MV-4-11 (cell line): ENCODE results near the gene GNPDA1.
A peak's percentile ranks its signal among the peaks of the same experiment; 100 is the strongest.

Experiments used
- DNase-seq: peaks from one replicate; lab custom pipeline; 2025; lab: John Stamatoyannopoulos, UW

GNPDA1 gene

GRCh38 chr5:141992349-141992963, 20.4 kb downstream of the GNPDA1 start:
- peak; percentile 33 for DNase-seq

DNA sequence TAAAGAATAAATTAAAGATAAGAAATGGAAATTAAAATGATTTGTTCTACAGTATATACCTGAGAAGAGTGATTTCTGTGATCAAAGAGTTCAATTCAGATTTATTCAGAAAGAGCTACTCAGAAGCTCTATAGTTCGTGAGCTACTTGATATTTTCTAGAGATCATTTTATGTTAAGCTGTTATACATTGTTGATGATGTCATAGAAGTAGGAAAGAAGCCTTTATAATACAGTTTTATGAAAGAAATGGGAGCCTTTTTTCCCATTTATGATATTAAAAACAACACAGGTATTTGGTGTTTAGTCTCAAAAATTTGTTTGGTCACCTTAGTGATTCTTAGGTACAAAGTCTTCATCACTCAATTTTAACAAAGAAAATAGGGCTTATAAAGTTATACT, 23.1 kb downstream of the GNPDA1 start:
- DNase-seq: no peak

GRCh38 chr5:141986072-141986471, 26.8 kb downstream of the GNPDA1 start:
- no peak for DNase-seq

DNA sequence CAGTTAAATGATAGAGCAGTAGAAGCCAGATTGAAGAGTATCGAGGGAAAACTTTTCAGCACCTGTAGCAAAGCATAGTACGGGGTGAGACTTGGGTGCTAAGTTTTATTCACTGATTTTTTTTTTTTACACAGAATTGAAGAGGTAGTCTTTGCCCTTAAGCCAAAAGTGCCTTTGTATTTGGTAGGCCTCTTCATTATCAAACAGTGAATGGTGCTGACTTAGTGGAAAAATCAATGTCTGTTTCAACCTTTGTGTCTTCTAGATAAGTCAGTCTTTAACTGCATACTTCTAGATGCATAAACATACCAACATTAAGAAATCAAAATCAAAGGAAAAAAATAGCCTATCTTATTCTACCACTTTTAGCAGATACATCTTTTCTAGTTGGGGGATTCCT, 30.2 kb downstream of the GNPDA1 start:
- DNase-seq: no peak

DNA sequence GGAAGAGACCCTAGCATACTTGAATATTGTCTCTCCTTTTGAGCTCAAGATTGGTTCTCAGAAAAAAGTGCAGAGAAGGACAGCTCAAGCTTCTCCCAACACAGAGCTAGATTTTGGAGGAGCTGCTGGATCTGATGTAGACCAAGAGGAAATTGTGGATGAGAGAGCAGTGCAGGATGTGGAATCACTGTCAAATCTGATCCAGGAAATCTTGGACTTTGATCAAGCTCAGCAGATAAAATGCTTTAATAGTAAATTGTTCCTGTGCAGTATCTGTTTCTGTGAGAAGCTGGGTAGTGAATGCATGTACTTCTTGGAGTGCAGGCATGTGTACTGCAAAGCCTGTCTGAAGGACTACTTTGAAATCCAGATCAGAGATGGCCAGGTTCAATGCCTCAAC, 34.4 kb downstream of the GNPDA1 start:
- no peak for DNase-seq

DNA sequence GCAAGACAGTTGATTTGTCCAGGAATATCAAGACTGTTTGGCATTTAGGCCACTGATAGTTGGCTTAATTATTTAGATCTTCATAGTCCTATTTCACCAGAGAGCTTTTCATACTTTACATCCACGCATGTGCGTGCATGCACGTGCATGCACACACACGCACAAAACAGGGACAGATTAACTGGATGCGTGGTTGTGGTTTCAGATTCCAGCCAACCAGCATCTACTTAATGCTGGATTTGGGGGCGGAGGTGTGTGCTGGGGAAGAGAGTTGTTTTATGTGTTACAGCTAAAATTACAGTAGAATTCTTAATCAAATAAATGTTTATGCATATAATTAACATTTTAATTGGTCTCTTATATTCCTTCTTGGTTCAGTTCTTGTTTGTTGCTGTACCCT, 36.7 kb downstream of the GNPDA1 start:
- DNase-seq: no peak

- DNase-seq: no peak
Observed at GRCh38 chr5:141973871-141974595, 38.8 kb downstream of the GNPDA1 start.

DNA sequence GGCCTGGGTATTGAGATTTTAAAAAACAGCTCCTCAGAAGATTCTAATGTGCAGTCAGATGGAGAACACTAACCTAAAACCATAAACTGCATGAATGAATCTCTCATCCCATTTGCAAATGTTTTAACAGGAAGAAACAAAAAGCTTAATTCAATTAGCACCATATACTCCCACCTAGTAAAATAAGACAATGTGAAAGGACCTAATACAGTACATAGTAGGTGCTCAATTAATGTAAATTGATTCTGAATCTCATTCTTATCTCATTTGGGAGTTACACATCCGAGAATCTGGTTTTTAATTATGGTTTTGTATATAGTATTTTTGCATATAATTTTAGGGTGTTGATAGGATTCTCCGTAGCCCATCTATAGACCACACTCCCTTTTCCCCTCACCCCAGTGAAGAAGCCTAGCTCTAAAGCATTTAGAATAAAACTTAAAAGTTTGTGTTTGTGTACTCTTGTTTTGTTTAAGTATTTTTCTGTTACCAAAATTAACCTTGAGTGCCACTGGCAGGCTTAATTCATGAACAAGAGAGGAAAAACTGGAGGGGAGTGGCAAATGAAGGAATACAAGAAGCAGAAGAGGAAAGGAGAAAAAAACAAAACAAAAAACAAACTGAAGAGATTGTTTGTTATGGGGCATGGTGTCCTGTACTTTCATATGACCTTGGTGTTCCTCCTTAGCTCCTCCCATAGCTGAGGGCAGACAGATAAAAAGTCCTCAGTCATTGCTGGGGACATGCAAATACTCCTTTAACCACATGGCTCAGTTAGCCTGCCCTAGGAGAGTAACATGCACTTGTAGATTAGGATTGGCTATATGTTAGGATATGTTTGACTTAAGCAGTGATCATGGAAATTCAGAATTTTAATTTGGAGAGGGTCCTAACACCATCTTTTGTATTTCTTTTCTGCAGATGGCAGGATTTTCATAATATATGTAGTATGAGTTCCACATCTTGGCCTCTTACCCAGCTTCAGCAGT, 42.8 kb downstream of the GNPDA1 start:
- peak; percentile 61 for DNase-seq

DNA sequence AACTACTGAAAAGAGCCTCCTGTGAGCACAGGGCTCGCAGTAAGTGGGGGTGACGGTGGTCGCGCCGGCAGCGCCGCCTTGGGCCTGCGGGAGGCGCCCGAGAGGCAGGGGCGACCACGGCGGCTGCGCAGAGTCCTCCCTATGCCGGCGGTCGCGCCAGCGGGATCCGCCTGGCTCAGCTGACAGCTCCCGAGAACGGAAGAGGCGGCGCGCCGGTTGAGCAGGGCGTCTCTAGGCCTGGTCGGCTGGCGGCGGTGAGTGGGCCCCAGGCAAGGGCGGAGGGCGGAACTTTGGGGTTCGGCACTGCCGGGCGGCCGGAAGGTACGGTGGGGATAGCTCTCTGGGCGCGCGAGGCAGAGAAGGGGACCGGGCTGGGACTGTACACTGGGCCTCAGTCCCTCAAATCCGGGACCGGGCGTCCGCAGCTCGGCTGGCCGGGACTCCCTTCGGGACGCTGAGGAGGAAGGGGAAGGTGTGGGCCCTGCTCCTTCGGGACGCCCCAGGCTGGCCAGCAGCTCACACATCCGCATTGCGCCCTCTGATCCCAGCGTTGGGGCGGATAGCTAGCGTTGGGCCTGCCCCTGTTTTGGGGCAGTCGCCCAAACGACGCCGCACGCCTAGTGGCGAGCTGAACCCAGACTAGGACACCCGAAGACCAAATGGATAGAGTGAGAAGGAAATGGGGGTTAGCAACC, 43.8 kb downstream of the GNPDA1 start, which contains the start of gene RNF14:
TSS of gene RNF14 (plus strand) at position 192 of the 695 bp plus-strand sequence. CDS start 4,484 bp downstream, outside the sequence.
- peak; percentile 93 for DNase-seq

- DNase-seq: no peak
Observed at GRCh38 chr5:141966963-141967333, 45.9 kb downstream of the GNPDA1 start.

DNA sequence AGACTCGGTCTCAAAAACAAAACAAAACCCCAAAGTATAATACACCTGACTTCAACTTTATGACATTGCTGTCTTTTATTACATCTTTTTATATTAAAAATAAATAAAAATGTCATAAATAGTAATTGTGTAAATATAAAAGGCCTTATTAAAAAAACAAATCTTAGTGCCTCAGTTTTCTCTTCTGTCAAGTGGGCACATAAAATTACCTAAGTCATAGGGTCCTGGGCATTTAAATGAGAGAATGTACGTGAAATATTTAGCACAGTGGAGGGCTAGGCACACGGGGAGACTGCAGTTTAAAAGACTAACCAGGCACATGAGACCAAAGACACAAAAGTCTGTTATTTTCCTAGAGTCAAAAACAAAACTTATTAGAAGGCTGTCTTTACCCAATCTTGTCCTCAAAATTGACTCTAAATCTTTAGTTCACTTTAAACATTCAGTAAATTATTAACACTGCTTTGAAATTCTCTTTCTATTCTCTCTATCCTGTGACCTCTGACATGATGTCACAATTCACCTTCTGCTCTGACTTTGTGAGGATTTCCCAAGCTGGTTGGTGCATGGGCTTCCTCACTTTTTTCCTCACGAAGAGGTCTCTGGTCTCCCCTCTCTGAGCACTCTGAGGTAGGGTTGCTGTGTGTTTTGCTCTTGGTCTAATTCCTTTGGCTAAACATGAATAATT, 46.4 kb downstream of the GNPDA1 start:
- no peak for DNase-seq

- DNase-seq: no peak
Observed at GRCh38 chr5:141965071-141965470, 47.8 kb downstream of the GNPDA1 start.

- DNase-seq: no peak
Observed at GRCh38 chr5:141963701-141964100, 49.1 kb downstream of the GNPDA1 start.

DNA sequence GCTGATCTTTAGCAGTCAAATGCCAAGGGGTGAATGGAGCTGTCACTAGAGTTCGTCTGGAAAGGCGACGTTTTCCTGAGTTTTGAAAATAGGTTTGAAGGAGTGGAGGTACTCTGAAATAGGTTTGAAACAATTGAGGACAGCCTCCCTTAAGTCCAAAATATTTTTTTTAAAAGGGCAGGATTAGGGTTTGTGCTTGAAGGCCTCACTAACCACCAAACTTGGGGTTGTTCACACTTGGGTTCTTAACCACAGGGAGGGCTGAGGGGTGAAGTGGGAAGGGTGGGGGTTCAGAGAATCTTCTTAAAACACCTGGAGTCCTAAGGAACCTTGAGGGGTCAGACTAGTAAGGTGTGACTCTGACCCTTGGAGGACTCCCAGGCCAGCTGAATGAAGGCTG, 51.4 kb downstream of the GNPDA1 start:
- DNase-seq: no peak

DNA sequence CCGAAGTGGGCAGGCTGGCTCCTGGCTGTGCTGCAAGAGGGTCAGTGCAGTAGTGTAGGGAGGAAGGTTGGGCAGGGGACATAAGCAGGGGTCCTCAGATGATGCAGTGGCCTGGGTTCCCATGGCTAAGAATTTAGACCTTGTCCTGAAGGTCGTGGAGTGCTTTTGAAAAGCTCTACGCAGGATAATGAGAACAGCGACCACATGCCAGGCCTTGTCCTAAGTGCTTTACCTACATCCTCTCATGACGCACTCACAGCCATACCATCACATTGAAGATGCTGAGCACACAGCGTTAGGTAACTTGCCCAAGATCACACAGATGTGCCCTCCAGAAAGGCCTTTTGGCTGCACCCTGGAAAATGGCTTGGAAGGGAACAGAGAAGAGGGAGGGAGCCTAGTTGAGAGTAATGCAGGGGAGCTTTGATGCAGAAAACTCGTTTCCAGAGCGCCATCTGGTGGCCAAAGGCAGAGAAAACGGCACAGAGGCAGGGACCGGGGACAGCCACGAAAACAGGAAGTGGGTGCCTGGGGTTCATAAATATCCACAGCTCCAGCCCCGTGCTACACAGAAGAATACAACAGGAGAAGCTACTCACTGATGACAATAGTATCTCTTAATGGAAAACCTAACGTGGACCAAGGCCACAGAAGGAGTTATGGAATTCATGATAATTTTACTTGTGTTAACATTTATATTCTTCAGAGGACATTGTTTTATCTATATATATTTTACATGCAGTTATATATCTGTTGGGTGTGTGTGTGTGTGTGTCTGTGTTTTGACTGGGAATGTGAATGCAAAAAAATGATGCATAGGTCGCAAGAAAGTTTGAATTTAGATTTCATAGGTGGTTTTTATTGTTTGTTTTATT, 52.1 kb downstream of the GNPDA1 start:
- DNase-seq: peak; percentile 93

- DNase-seq: peak; percentile 21
Observed at GRCh38 chr5:141960018-141960417, 52.8 kb downstream of the GNPDA1 start.

- DNase-seq: peak; percentile 80
Observed at GRCh38 chr5:141958546-141959172, 54.2 kb downstream of the GNPDA1 start.

DNA sequence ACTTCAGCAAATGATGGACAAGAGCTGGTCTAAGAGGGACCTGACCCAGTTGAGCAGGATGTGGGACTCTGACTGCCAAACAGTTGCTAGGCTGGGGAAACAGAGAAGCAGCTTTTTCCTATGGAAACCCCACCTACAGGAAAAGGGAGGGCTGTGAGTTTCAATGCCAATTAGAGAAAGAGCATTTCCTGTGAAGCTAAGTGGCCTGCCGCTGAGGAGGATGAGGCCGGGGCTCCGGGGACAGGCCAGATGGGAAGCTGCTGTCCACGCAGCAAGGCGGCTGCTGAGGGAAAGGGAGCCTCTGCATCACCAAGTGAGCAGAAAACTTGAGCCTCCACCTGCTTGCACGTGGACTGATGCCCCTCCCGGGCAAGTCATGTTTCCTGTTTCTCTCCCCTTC, 54.7 kb downstream of the GNPDA1 start, which contains the start of gene PCDH12:
TSS of gene PCDH12 (minus strand) at position 90 of the 400 bp plus-strand sequence. CDS start 351 bp downstream, outside the sequence.
- peak; percentile 45 for DNase-seq

DNA sequence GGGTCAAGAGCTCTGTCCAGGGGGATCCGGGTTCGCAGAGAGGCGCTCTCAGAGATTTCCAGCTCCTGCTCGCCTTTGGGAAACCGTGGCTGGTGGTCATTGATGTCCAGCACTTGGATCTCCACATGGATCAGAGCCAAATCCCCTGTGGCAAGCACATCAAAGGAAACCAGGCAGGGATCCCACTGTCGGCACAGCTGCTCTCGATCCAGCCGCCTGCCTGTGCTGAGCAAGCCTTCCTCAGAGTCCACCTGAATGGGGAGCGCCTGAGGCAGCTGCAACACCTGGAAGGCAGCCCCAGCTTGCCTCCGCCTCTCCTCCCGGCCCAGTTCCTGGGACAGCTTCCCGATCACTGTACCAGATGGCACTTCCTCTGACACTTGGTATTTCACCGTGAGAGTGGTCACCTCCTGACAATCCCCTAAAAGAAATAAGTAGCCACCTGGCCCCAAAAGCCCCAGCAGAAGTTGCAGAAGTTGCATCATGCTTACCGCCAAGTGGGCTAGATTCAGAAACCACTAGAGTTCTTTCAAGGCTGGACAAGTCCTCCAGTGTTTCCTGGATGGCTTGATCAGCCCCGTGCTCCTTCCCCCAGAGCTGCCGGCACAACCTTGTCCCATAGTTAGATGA, 55.3 kb downstream of the GNPDA1 start:
- DNase-seq: peak; percentile 67
